CD4-positive, alpha-beta T cell treated with Interleukin-4 for 4 hours (primary cell): ENCODE data around the gene SPATC1L.

ENCODE experiments used
- DNase-seq: peaks from one replicate; pipeline ENCODE4 v3.0.0-alpha.2; 2020

SPATC1L gene

DNA sequence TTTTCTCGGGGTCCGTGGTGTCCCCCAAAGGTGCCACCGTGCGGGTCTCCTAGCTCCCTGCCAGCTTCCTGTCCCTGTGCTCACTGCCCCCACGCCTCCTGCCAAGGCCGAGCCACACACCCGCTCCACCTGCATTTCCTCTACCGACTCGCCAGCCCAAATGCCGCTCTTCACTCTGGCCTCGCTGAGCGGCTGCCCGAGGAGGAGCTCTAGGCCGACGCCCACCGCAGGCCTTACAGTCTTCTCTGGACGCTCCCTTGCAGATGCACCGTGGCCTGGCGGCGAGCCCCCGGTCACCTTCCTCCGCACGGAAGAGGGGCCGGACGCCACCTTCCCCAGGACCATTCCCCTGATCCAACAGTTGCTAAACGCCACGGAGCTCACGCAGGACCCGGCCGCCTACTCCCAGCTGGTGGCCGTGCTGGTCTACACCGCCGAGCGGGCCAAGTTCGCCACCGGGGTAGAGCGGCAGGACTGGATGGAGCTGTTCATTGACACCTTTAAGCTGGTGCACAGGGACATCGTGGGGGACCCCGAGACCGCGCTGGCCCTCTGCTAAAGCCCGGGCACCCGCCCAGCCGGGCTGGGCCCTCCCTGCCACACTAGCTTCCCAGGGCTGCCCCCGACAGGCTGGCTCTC lies 55.2 kb downstream of the SPATC1L start:
- no peak for DNase-seq

GRCh38 chr21:46128106-46128932 lies 55.9 kb downstream of the SPATC1L start:
- DNase-seq: no peak

GRCh38 chr21:46127239-46128105 lies 56.8 kb downstream of the SPATC1L start:
- DNase-seq: no peak

GRCh38 chr21:46126309-46127238 lies 57.7 kb downstream of the SPATC1L start:
- DNase-seq: no peak

- no peak for DNase-seq
These were observed 58.4 kb downstream of the SPATC1L start for GRCh38 chr21:46125846-46126301.

DNA sequence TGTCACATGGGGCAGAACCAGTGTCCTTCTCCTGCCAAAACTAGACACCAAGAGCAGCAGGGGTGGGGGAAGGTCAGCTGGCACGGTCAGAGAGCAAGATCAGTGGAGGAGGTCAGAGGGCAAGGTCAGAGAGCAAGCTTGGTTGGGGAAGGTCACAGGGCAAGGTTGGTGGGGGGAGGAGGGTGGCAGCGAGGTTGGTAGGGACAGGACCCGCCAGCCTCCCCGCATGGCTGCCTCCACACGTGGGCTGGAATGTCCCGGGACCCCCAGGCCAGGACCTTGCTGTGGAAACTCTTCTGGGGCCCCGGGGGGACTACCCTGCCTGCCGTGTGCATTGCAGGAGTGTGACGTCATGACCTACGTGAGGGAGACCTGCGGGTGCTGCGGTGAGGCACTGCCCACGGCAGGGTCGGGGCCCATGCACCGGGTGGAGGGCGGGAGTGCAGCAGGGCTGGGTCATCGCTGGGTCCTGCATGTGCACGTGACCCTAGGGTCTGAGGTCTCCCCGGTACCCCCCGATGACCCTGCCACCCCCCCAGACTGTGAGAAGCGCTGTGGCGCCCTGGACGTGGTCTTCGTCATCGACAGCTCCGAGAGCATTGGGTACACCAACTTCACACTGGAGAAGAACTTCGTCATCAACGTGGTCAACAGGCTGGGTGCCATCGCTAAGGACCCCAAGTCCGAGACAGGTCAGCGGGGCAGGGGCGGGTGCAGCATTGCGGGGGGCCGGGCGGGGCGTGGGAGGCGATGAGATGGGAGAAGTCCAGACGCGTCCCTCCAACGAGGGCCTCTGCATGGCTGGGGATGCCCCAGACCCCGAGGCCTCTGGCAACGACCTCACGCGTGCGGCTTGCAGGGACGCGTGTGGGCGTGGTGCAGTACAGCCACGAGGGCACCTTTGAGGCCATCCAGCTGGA lies 59.1 kb downstream of the SPATC1L start:
- DNase-seq: no peak

DNA sequence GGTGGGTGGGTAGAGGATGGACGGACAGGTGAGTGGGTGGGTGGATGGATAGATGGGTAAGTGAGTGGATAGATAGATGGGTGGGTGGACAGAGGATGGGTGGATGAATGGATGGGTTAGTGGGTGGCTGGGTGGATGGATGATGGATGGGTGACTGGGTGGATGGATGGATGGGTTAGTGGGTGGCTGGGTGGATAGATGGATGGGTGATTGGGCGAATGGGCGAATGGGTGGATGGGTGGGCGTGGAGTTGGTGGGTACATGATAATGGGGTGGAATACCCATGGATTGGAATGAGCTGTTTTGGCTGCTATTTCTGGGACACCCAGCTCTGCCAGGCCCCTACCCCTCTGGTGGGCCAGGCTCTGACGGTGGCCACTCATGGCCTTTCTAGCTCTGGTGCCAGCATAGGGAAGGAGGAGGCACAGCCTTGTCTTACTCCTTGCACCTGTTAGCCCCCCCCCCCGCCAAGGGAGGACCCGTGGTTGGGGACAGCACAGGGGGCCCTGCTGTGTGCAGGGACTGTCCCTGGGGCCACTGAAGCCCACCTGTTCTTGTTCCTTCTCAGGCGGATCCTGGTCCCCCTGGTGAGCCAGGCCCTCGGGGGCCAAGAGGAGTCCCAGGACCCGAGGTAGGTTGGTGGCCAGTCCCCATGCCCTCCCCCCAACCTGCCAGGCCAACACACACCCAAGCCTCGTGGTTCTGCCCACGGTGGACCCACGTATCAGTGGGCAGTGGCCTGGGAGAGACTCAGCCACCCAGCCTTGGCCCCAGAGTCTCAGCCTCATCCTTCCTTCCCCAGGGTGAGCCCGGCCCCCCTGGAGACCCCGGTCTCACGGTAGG lies 60.0 kb downstream of the SPATC1L start:
- no peak for DNase-seq

DNA sequence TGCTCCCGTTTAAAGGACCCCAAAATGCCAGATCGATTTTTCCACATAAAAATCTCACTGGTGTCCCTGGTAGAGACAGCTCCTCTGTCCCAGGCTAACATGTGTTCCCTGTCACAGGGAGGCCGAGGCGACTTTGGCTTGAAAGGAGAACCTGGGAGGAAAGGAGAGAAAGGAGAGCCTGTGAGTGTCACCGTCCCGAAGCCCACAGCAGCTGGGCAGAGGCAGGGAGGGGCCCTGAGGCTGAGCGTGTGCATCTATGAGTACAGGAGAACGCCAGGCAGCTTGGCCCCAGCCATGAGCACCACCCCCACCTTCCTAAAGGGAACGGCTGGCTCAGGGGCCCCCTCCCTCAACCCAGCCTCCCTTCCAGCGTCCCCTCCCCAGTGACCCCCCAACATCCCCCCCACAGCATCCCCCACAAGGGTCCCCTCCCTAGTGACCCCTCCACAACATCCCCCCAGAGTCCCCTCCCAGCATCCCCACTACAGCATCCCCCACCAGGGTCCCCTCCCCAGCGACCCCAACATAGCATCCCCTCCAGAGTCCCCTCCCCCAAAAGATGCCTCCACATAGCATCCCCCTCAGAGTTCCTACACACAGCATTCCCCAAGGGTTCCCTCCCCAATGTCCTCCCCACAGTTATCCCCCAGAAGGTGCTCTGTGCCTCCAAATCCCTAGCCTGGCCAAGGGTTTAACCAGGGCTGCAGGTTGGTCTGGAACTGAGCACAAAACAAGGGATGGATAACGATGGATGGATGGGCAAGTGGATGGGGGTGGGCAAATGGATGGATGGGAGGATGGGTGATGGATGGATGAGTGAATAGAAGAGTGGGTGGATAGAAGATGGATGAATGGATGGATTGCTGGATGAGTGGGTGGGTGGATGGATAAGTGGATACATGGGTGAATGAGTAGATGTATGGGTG lies 61.2 kb downstream of the SPATC1L start:
- DNase-seq: no peak

GRCh38 chr21:46122237-46122671 lies 62.0 kb downstream of the SPATC1L start:
- no peak for DNase-seq

DNA sequence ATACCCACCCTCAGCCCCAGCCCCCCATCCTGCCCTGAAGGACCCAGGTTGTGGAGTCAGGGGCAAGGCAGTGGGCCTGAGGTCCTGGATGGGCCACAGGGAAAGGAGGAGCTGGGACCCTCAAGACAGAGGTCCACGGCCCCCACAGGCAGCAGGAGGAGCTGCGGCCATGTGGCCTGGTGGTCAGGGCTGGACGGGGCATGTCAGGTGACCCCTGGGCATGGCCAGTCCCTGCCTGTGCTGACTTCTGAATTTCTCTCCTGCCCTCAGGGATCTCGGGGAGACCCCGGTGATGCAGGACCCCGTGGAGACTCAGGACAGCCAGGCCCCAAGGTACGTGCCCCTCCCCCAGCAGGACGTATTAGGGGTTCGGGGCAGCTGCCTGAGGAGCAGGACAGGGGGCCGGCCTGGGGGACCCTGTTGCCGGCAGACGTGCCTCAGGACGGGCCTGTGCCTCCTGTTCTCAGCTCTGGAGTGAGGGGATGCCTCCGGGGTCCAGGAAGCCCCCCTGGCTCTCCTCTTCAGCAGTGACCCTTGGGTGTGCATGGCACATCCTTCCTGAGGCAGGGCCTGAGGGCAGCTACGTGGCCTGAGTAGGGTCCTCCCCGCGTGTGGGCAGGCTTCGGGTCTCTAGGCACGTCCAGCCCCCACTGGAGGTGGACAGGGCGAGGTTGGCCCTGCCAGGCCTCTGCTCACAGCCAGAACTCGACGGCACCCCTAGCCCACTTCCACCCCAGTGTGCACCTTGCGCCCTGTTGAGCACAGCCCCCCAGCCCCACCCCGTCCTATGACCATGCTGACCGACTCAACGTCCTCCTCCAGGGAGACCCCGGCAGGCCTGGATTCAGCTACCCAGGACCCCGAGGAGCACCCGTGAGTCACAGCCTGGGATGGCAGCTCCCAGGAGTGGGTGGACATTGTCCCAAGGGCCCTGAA lies 62.7 kb downstream of the SPATC1L start:
- no peak for DNase-seq

- DNase-seq: no peak
These were observed 63.7 kb downstream of the SPATC1L start for GRCh38 chr21:46120301-46121285.

GRCh38 chr21:46119637-46120271 lies 64.5 kb downstream of the SPATC1L start:
- no peak for DNase-seq

- no peak for DNase-seq
These were observed 65.1 kb downstream of the SPATC1L start for GRCh38 chr21:46119144-46119636.

DNA sequence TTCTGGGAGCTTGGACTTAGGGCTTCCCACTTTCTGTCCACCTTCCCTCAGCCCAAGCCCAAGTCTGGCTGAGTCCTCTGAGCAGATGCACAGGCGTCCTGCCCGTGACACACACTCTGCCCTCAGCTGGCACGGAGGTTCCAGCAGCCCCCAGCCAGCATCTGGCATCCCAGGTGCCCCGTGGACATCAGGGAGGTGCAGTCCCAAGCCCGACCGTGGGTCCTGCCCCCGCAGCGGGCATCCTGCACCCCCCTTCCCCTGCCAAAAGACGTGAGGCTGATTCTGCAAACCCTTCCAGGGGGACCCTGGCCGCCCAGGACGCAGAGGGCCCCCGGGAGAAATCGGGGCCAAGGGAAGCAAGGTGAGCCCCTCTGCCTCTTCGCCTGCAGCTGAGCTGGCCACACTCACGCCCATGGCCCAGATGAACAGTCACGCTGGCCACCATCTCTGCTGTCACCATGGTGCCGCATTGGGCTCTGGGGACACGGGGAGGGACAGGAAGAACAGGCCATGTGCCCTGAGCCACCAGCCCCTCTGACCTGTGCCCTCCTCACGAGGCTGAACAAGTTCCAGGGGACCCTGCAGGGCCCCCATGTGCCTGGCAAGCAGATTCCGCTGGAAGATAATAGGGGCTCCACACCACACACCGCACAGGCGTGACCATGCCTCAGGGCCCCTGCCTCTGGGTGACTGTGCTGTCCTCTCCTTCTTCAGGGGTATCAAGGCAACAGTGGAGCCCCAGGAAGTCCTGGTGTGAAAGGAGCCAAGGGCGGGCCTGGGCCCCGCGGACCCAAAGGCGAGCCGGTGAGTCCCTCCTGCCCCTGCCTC lies 65.7 kb downstream of the SPATC1L start:
- no peak for DNase-seq
